A673 (cell line): ENCODE measurements around the gene TXLNG.

ENCODE experiments used
- CTCF ChIP-seq: fragments of 300-800, 200-600 bp; sonication (generic); conservative IDR thresholded peaks from 2 replicates; pipeline ENCODE4 v1.5.1; 2017; ENCODE audit warnings: low read depth, mild to moderate bottlenecking, antibody characterized with exemption, low read length, moderate library complexity, mixed read lengths
- EZH2 ChIP-seq: fragments of 200-600 bp; sonication (generic); IDR thresholded peaks from 2 replicates; pipeline ENCODE4 v1.6.1; 2017; ENCODE audit warnings: borderline replicate concordance, low read depth, mild to moderate bottlenecking, mixed read lengths, antibody characterized with exemption, low read length; ENCODE audit not compliant: poor library complexity, severe bottlenecking

GRCh38 chrX:16883487-16883804 lies 97.2 kb downstream of the TXLNG start:
- TF ChIP-seq CTCF (no peak), EZH2 (no peak)
